ENCODE measurements around the gene CAPSL. TPM values are rescaled to one million over a fixed set of nuclear protein-coding genes. Genes with fewer than 3 reads are reported as not detected.

CAPSL gene
- total and polyA plus RNA-seq, 2 of the 8 experiments (the other 6 are each of a cell fraction or from before 2014, with no cell fraction given) = not detected

GRCh38 chr5:35899800-35900199 is 38.6 kb downstream of the CAPSL start:
- Histone ChIP-seq H3K9me3 (ENCODE audit: insufficient read depth in 2 of 2, low read depth in 1 of 2, low read length in 1 of 2) (no peaks in the 10 kb centered on the region), H2BK120ac (replicated peaks; ENCODE audit: low read depth, low read length) (no peak overlapping the region), H3K23ac (ENCODE audit: insufficient read length) (no peak overlapping the region), H3K14ac (ENCODE audit: insufficient read length) (no peak overlapping the region), H3K4me1 (replicated peaks in 1 of 4; ENCODE audit: control insufficient read depth in 3 of 4, insufficient read depth in 4 of 4, low read length in 3 of 4) (no peaks in the 10 kb centered on the region; a peak in 1 of 7 replicates), H4K20me1 (replicated peaks in 1 of 2; ENCODE audit: control insufficient read depth in 1 of 2, insufficient read depth in 2 of 2, low read length in 2 of 2) (no peaks in the 10 kb centered on the region), H3K79me1 (ENCODE audit: low read depth, low read length) (no peaks in the 10 kb centered on the region), H3K23me2 (ENCODE audit: low read depth, low read length) (no peaks in the 10 kb centered on the region), H3K9ac (replicated peaks in 1 of 4; ENCODE audit: extremely low read depth in 1 of 4, low read depth in 3 of 4, low read length in 3 of 4) (no peak overlapping the region), H3K4ac (replicated peaks; ENCODE audit: insufficient read length, low read depth, low read length) (no peak overlapping the region), H3K4me2 (ENCODE audit: insufficient read depth in 1 of 2, low read depth in 2 of 2, low read length in 2 of 2) (no peak overlapping the region), H3K27ac (ENCODE audit: low read depth, low read length) (no peak overlapping the region), H2AFZ (ENCODE audit: low read length) (no peak overlapping the region), H2BK15ac (ENCODE audit: low read length) (no peak overlapping the region), H3K4me3 (ENCODE audit: extremely low read depth in 1 of 4, insufficient read depth in 2 of 4, low read depth in 3 of 4, low read length in 4 of 4) (no peak overlapping the region), H3K36me3 (ENCODE audit: control insufficient read depth in 2 of 4, insufficient read depth in 4 of 4, low read length in 3 of 4) (no peaks in the 10 kb centered on the region), H3K27me3 (replicated peaks in 1 of 4; ENCODE audit: control insufficient read depth in 3 of 4, extremely low read depth in 1 of 4, insufficient read depth in 3 of 4, low read length in 3 of 4) (no peaks in the 10 kb centered on the region), H2BK20ac (ENCODE audit: low read length) (no peak overlapping the region), H4K91ac (replicated peaks; ENCODE audit: insufficient read length, low read length) (no peak overlapping the region), H2BK12ac (ENCODE audit: low read depth, low read length) (no peak overlapping the region), H3K79me2 (ENCODE audit: control insufficient read depth in 1 of 2, insufficient read depth in 2 of 2, low read length in 2 of 2) (no peaks in the 10 kb centered on the region), H3K18ac (ENCODE audit: extremely low read depth, low read length) (no peak overlapping the region), H2AK5ac (ENCODE audit: low read depth, low read length) (no peak overlapping the region), H4K5ac (ENCODE audit: insufficient read length, low read depth, low read length) (no peak overlapping the region), H2BK5ac (ENCODE audit: low read depth, low read length) (no peak overlapping the region), H4K8ac (ENCODE audit: extremely low read depth, insufficient read depth, low read length) (no peak overlapping the region), H3K56ac (replicated peaks; ENCODE audit: insufficient read length, low read depth, low read length) (no peak overlapping the region)
- DNase-seq (ENCODE audit: low read depth in 1 of 2, low spot score in 2 of 2) (no peak), FAIRE-seq (no peak)
- WGBS, 2 experiments (ENCODE audit: extremely low coverage in 1 of 2, insufficient coverage in 1 of 2, insufficient read length in 1 of 2, insufficient replicate concordance in 2 of 2, low coverage in 1 of 2, low lambda C conversion rate in 2 of 2, missing lambda C conversion rate in 1 of 2) = 59% methylated on average over 3 of the region's 3 CpGs; no CpG with 5 or more reads in 1 of the 2 experiments
- POLR2A ChIA-PET (ENCODE audit: partially characterized antibody) = no interaction called here
- CTCF ChIA-PET (ENCODE audit: partially characterized antibody) = interaction anchor here (1.6 kb wide), 1 partner anchor 8 kb away, joined by 4 read pairs; no protein-coding TSS in a partner anchor
- TF ChIP-seq ZNF274 (IDR thresholded peaks at IDR 0.05; ENCODE audit: borderline replicate concordance, extremely low read depth, low read length) = no peak
- no peak for TF ChIP-seq SIN3A (conservative IDR thresholded peaks at IDR 0.05 in 1 of 2, IDR thresholded peaks at IDR 0.05 in 1 of 2; ENCODE audit: low read depth in 1 of 2, low read length in 2 of 2)
- TF ChIP-seq ASH2L (IDR thresholded peaks at IDR 0.05; ENCODE audit: low read length) = no peak
- no peak for TF ChIP-seq BACH1 (IDR thresholded peaks at IDR 0.05; ENCODE audit: low read length)
- no peak for TF ChIP-seq CEBPB (IDR thresholded peaks at IDR 0.05; ENCODE audit: low read depth, low read length)
- TF ChIP-seq KDM4A (IDR thresholded peaks at IDR 0.05; ENCODE audit: low read depth, low read length, severe bottlenecking) = no peak
- TF ChIP-seq KDM5A (IDR thresholded peaks at IDR 0.05; ENCODE audit: low read length) = no peak
- no peak for TF ChIP-seq JUND (IDR thresholded peaks at IDR 0.05; ENCODE audit: low read length)
- TF ChIP-seq RAD21 (IDR thresholded peaks at IDR 0.05 in 1 of 2, conservative IDR thresholded peaks at IDR 0.05 in 1 of 2; ENCODE audit: low read depth in 2 of 2, low read length in 2 of 2) = no peak
- no peak for TF ChIP-seq SP4 (IDR thresholded peaks at IDR 0.05; ENCODE audit: low read length)
- TF ChIP-seq HDAC6 (IDR thresholded peaks at IDR 0.05; ENCODE audit: low read depth, low read length) = no peak
- TF ChIP-seq CHD2 (IDR thresholded peaks at IDR 0.05; ENCODE audit: low read length) = no peak
- TF ChIP-seq GTF2F1 (IDR thresholded peaks at IDR 0.05; ENCODE audit: borderline replicate concordance, low read depth, low read length) = no peak
- TF ChIP-seq SIRT6 (IDR thresholded peaks at IDR 0.05; ENCODE audit: low read length) = no peak
- no peak for TF ChIP-seq CREB1 (IDR thresholded peaks at IDR 0.05)
